ENCODE data around the gene TRIM65. TPM values are rescaled to one million over a fixed set of nuclear protein-coding genes. Genes with fewer than 3 reads are reported as not detected.

TRIM65 gene
- total RNA-seq, 1 donor from 2014 or later = 20.4 TPM

DNA sequence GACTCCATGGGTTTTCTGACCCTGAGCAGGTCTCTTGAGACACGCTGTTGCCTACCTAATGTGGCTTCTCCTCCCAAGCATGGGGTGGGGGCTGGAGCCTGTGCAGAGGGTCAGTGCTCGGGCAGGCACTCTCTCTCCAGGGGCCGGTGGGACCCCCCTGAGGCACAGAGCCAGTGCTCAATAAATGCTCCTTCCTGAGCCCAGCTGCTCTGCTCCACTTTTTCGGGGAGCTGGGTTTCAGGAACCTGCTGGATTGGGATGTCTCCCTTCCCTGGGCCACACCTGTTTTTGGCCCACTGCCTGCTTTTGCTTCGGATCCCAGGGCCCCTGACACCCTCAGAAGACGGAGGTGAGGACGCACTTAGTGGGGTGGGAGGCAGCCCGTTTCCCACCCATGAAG lies 1.3 kb upstream of the TRIM65 start:
- Histone ChIP-seq H3K36me3 (ENCODE audit: control insufficient read depth in 3 of 3, insufficient read depth in 3 of 3, low read length in 3 of 3) (peaks cover 43 to 50% (median 50%) of the 10 kb centered on the region in 3 donors), H3K27me3 (ENCODE audit: control insufficient read depth in 3 of 3, insufficient read depth in 3 of 3, low read length in 3 of 3) (no peaks in the 10 kb centered on the region), H3K27ac (ENCODE audit: low read depth, low read length) (no peak overlapping the region), H3K9me3 (ENCODE audit: control insufficient read depth in 3 of 3, low read length in 3 of 3) (no peaks in the 10 kb centered on the region), H3K9ac (ENCODE audit: low read depth in 1 of 3, low read length in 3 of 3) (no peak overlapping the region), H3K4me1 (ENCODE audit: control insufficient read depth in 3 of 3, insufficient read depth in 3 of 3, low read length in 3 of 3) (peaks cover 25 to 33% (median 25%) of the 10 kb centered on the region in 3 donors), H3K4me3 (ENCODE audit: low read length in 3 of 3) (no peak overlapping the region)

DNA sequence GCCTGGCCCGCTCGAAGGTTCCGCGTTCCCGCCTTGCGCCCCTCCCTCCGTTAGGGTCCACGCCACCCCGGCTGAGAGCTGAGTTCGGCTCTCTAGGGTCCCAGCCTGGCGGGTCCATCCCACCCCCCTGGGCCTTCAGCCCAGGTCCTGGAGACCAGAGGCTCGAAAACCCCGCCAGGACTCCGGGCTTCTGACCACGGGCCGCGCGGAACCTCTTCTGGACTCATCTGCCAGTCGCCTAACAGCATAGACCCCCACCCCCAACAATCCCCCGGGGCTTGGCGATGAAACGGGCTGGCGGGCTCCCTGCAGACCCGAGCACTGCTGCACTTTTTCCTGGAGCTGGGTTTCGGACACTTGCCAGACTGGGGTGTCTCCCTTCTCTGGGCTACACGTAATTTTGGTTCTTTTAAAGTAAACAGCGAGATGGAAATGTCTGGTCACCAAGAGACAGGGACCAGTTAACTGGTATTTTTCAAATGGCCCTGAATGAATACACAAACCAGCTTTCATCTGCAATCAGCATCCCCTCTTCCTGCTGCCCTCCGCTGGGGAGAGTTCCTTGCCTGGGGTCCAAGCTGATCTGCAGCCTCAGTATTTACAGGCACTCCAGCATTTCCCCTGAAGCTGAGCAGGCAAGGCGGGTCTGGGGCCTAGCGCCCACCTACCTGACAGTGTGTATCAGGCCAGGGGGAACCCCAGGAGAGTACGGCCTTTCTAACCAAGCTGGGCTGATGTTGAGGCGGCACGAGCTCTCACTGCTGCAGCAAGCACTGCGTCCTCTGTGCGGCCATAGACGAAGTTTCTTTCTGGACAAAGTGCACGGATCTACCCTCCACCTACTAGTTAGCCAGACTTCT lies 639 bp upstream of the TRIM65 start:
- peak overlapping the region; percentile 52 to 68 (median 60) for H3K4me3 ChIP-seq (ENCODE audit: low read length in 3 of 3)
- no peaks in the 10 kb centered on the region for H3K9me3 ChIP-seq (ENCODE audit: control insufficient read depth in 3 of 3, low read length in 3 of 3)
- peak overlapping the region; percentile 51 to 81 (median 79) for H3K9ac ChIP-seq (ENCODE audit: low read depth in 1 of 3, low read length in 3 of 3)
- H3K4me1 ChIP-seq (ENCODE audit: control insufficient read depth in 3 of 3, insufficient read depth in 3 of 3, low read length in 3 of 3) = peaks cover 25 to 30% (median 27%) of the 10 kb centered on the region in 3 donors
- H3K27me3 ChIP-seq (ENCODE audit: control insufficient read depth in 3 of 3, insufficient read depth in 3 of 3, low read length in 3 of 3) = no peaks in the 10 kb centered on the region
- H3K27ac ChIP-seq (ENCODE audit: low read depth, low read length) = peak overlapping the region; percentile 79
- H3K36me3 ChIP-seq (ENCODE audit: control insufficient read depth in 3 of 3, insufficient read depth in 3 of 3, low read length in 3 of 3) = peaks cover 39 to 49% (median 45%) of the 10 kb centered on the region in 3 donors

DNA sequence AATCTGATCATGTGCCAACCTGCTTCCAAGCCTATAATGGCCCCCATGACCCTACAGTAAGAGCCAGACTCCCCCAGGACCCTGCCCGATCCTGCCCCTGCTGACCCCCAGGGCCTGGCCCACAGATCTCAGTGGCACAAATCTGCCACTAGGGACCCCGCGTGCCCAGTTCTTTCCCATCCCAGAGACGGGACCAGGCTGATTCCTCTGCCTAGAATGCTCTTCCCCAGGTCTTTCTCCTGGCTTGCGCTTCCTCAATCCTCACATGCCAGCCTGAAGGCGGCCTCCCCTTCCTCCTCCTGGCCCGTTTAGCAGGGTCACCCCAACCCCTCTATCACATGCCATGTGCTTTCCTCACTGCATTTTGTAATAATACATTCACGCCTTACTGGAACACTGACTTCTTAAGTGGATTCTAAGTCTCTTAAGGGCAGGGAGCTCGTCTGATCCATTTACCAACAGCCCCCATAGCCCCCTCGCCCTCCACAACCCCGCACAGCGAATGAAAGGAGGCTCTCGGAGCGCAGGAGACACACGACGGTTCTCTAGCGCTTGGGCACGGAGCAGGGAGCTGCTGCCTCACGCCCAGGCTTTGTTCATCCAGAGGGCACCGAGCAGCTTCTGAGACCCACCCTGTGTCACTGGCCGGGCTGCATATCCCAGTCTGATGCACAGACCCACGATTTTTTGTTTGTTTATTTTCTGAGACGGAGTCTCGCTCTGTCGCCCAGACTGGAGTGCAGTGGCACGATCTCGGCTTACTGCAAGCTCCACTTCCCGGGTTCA lies 1.2 kb downstream of the TRIM65 start:
- H3K36me3 ChIP-seq (ENCODE audit: control insufficient read depth in 3 of 3, insufficient read depth in 3 of 3, low read length in 3 of 3) = peaks cover 39 to 42% (median 42%) of the 10 kb centered on the region in 3 donors
- peaks cover 25 to 30% (median 27%) of the 10 kb centered on the region in 3 donors for H3K4me1 ChIP-seq (ENCODE audit: control insufficient read depth in 3 of 3, insufficient read depth in 3 of 3, low read length in 3 of 3)
- H3K27me3 ChIP-seq (ENCODE audit: control insufficient read depth in 3 of 3, insufficient read depth in 3 of 3, low read length in 3 of 3) = no peaks in the 10 kb centered on the region
- H3K9me3 ChIP-seq (ENCODE audit: control insufficient read depth in 3 of 3, low read length in 3 of 3) = no peaks in the 10 kb centered on the region
- H3K27ac ChIP-seq (ENCODE audit: low read depth, low read length) = peak overlapping the region; percentile 79
- peak overlapping the region; percentile 79 to 96 (median 81) for H3K9ac ChIP-seq (ENCODE audit: low read depth in 1 of 3, low read length in 3 of 3)
- peak overlapping the region; percentile 82 to 90 (median 85) for H3K4me3 ChIP-seq (ENCODE audit: low read length in 3 of 3)

DNA sequence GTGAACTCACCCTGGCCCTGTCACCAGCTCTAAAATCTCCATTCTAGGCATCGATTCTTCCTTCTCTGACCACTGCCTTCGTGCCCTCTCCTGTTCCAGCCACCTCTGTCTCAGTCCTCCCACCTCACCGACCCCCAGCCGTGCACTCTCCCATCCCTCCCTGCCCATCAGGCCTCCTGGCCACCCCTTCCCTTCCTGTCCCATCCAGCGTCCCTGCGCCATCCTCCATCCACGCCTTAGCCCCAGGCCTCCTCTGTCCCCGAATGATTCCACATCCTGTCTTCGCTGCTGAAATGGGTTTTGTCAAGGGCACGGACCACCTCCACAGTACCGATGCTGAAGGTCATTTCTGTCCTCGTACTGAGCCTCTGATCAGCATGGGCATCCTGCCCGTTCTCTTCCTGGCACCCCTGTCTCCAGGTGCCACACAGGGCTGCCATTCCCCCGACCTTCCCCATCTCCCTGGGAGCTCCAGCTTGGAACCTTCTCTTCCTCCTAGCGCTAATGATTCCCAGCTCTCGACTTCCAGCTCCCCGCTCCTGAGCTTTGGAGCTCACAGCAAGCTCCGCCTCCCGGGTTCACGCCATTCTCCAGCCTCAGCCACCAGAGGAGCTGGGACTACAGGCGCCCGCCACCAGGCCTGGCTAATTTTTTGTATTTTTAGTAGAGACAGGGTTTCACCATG lies 2.6 kb downstream of the TRIM65 start:
- H3K27me3 ChIP-seq (ENCODE audit: control insufficient read depth in 3 of 3, insufficient read depth in 3 of 3, low read length in 3 of 3) = no peaks in the 10 kb centered on the region
- H3K4me3 ChIP-seq (ENCODE audit: low read length in 3 of 3) = no peak overlapping the region
- H3K36me3 ChIP-seq (ENCODE audit: control insufficient read depth in 3 of 3, insufficient read depth in 3 of 3, low read length in 3 of 3) = peaks cover 32 to 41% (median 40%) of the 10 kb centered on the region in 3 donors
- H3K27ac ChIP-seq (ENCODE audit: low read depth, low read length) = no peak overlapping the region
- peak overlapping the region in 2 of 3 donors; percentile 43 to 57 for H3K9ac ChIP-seq (ENCODE audit: low read depth in 1 of 3, low read length in 3 of 3)
- no peaks in the 10 kb centered on the region for H3K9me3 ChIP-seq (ENCODE audit: control insufficient read depth in 3 of 3, low read length in 3 of 3)
- peaks cover 25 to 30% (median 27%) of the 10 kb centered on the region in 3 donors for H3K4me1 ChIP-seq (ENCODE audit: control insufficient read depth in 3 of 3, insufficient read depth in 3 of 3, low read length in 3 of 3)

DNA sequence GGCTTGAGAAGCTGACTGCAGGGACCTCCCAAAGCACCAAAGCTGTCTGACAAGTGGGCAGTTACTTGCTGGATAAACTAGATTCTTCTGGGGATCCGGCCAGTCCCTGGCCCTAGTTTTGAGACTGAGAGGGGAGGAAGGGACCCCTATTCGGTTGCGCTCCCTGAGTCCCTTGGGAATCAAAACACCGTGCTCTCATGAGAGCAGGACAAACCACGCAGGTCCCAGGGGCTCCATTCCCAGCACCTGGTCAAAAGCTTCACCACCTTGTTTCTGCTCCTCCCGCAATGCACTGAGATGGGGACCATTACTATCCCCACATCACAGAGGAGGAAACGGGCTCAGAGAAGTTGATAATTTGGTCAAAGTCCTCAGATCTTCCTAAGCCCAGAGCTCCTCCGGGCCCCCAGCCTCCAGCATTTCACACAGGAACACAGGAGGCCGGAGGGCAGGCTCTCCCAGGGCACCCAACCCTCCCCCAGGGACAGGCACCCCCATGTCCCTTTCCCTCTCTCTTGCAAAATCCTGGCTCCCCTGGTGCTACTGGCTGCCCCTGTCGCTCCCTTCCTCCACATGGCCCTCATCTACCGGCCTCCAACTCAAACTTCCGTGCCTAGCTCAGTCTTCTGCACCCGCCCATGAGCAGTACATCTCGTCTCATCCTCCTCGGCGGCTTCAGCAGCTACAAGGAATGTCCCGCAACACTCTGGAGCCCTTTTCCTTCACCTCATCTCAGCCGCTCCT lies 3.3 kb downstream of the TRIM65 start:
- Histone ChIP-seq H3K36me3 (ENCODE audit: control insufficient read depth in 3 of 3, insufficient read depth in 3 of 3, low read length in 3 of 3) (peaks cover 25 to 36% (median 35%) of the 10 kb centered on the region in 3 donors), H3K4me3 (ENCODE audit: low read length in 3 of 3) (no peak overlapping the region), H3K4me1 (ENCODE audit: control insufficient read depth in 3 of 3, insufficient read depth in 3 of 3, low read length in 3 of 3) (peaks cover 25 to 30% (median 27%) of the 10 kb centered on the region in 3 donors), H3K9me3 (ENCODE audit: control insufficient read depth in 3 of 3, low read length in 3 of 3) (no peaks in the 10 kb centered on the region), H3K27ac (ENCODE audit: low read depth, low read length) (no peak overlapping the region), H3K27me3 (ENCODE audit: control insufficient read depth in 3 of 3, insufficient read depth in 3 of 3, low read length in 3 of 3) (no peaks in the 10 kb centered on the region), H3K9ac (ENCODE audit: low read depth in 1 of 3, low read length in 3 of 3) (peak overlapping the region in 1 of 3 donors; percentile 57)

DNA sequence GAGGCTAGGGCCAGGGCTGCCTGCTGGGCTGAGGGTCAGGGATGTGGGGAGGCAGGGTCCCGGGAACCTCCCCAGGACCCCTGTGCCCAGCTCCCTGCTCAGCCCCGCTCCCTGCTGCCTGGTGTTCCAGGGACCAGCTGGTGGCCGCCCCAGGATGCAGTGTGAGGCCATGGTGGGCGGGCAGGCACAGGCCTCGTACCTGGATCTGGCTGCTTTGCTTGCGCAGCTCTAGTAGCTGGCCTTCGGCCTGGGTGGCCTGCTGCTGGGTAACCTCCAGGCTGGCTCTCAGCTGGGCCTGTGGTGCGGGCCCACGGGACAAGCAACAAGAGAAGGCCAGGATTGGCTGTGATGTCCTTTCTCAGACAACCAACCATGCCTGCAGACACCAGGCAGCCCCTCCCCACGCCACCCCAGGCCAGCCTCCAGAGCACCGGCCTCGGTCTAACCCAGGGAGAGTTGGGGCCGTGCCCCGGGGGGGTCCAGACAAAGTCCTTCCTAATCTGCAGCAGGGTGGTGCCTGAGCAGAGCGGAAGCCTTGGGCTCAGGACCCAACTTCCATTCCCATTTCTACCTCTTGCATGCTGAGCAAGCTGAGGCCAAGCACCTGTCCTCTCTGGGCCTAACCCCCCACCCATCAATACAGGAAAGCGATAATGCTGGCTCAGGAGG lies 4.1 kb downstream of the TRIM65 start:
- Histone ChIP-seq H3K4me3 (ENCODE audit: low read length in 3 of 3) (no peak overlapping the region), H3K9ac (ENCODE audit: low read depth in 1 of 3, low read length in 3 of 3) (peak overlapping the region in 1 of 3 donors; percentile 45), H3K27ac (ENCODE audit: low read depth, low read length) (no peak overlapping the region), H3K9me3 (ENCODE audit: control insufficient read depth in 3 of 3, low read length in 3 of 3) (no peaks in the 10 kb centered on the region), H3K36me3 (ENCODE audit: control insufficient read depth in 3 of 3, insufficient read depth in 3 of 3, low read length in 3 of 3) (peaks cover 24 to 34% (median 28%) of the 10 kb centered on the region in 3 donors), H3K4me1 (ENCODE audit: control insufficient read depth in 3 of 3, insufficient read depth in 3 of 3, low read length in 3 of 3) (peaks cover 25 to 30% (median 27%) of the 10 kb centered on the region in 3 donors), H3K27me3 (ENCODE audit: control insufficient read depth in 3 of 3, insufficient read depth in 3 of 3, low read length in 3 of 3) (no peaks in the 10 kb centered on the region)

DNA sequence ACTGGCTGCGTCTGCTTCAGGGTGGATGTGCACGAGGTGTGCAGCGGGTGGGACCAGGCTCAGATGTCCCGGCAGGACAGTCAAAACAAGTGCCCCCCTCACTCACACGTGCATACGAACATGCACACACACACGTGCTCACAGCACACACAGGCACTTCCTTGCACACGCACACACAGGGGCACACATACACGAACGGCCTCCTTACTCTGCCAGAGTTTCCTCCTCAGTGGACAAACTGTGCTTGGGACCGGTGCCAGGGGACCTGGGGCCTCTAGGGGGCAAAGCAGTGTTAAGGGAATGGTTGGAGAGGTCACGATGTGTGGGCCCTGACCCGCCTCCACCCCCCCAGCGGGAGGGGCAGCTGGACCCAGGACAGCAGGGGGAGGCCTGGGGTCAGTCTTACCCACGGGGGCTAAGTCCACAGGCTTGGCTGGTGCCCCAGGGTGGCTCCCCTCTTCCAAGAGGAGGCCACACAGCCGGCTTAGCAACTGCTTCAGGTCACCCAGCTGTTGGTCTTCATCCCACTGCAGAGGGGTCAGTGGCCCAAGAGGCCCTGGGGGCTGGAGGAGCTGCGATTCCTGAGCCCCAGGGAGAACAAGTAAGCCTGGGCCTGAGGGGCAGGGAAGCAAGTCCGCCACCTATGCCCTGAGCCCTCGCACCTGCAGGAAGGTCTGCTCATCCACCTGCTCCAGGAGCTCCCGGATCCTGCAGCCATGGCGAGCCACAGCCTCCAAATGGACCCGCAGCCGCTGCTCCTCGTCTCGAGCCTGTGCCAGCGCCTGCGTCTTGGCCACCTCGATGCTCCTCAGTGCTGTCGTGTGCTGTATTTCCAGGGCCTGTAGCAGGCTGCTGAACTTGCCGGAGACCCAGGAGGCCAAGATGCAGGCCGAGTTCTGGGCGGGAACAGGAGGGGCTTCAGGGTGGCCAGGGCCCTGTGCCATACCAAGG lies 4.9 kb downstream of the TRIM65 start:
- peaks cover 18 to 22% (median 22%) of the 10 kb centered on the region in 3 donors for H3K4me1 ChIP-seq (ENCODE audit: control insufficient read depth in 3 of 3, insufficient read depth in 3 of 3, low read length in 3 of 3)
- H3K27ac ChIP-seq (ENCODE audit: low read depth, low read length) = no peak overlapping the region
- peaks cover 20 to 29% (median 27%) of the 10 kb centered on the region in 3 donors for H3K36me3 ChIP-seq (ENCODE audit: control insufficient read depth in 3 of 3, insufficient read depth in 3 of 3, low read length in 3 of 3)
- no peaks in the 10 kb centered on the region for H3K9me3 ChIP-seq (ENCODE audit: control insufficient read depth in 3 of 3, low read length in 3 of 3)
- H3K27me3 ChIP-seq (ENCODE audit: control insufficient read depth in 3 of 3, insufficient read depth in 3 of 3, low read length in 3 of 3) = no peaks in the 10 kb centered on the region
- peak overlapping the region in 1 of 3 donors; percentile 45 for H3K9ac ChIP-seq (ENCODE audit: low read depth in 1 of 3, low read length in 3 of 3)
- no peak overlapping the region for H3K4me3 ChIP-seq (ENCODE audit: low read length in 3 of 3)

GRCh38 chr17:75891022-75891604 lies 5.6 kb downstream of the TRIM65 start:
- Histone ChIP-seq H3K9me3 (ENCODE audit: control insufficient read depth in 3 of 3, low read length in 3 of 3) (no peaks in the 10 kb centered on the region), H3K27me3 (ENCODE audit: control insufficient read depth in 3 of 3, insufficient read depth in 3 of 3, low read length in 3 of 3) (no peaks in the 10 kb centered on the region), H3K4me1 (ENCODE audit: control insufficient read depth in 3 of 3, insufficient read depth in 3 of 3, low read length in 3 of 3) (peaks cover 18 to 22% (median 22%) of the 10 kb centered on the region in 3 donors), H3K4me3 (ENCODE audit: low read length in 3 of 3) (no peak overlapping the region), H3K27ac (ENCODE audit: low read depth, low read length) (no peak overlapping the region), H3K36me3 (ENCODE audit: control insufficient read depth in 3 of 3, insufficient read depth in 3 of 3, low read length in 3 of 3) (peaks cover 24 to 29% (median 27%) of the 10 kb centered on the region in 3 donors), H3K9ac (ENCODE audit: low read depth in 1 of 3, low read length in 3 of 3) (no peak overlapping the region)
